Stimulated activated CD4-positive, alpha-beta T cell treated with anti-CD3 and anti-CD28 coated beads, Interleukin-1b, Interleukin-23, amount 100 ng/mL, for 24 hours (primary cell): Measurements from ENCODE around the gene DEGS2.
"Not testable (repeated sequence)": the region's sequence is repeated elsewhere in the genome, so short reads cannot be mapped to it uniquely, and the experiment has no call there.

Experiments used
- DNase-seq, 4 experiments: peaks; one replicate each; pipeline ENCODE4 v3.0.0-alpha.2; 2020; ENCODE audit warnings: low read depth in 4 of 4, low spot score in 1 of 4

Gene DEGS2

GRCh38 chr14:100180671-100181070, 21.2 kb upstream of the DEGS2 start:
- not testable (repeated sequence) for DNase-seq

DNA sequence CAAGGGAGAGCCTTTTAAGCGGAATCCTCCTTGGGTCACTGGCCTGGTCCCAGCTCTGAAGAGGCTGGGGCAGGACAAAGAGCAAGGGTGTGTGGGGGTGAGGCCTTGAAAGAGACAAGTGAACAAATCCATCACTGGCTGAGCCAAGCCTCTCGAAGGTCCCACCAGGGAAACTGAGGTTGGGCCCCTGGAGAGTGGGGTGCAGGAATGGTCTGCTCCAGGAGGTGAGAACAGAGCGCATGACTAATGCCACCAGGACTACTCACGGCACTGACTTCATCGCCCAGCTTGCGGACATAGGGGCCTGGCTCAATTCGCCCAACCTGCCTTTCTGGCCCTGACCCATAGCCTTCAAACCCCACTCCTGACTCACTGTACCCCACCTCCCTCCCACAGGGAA, 19.2 kb upstream of the DEGS2 start:
- no peak for DNase-seq

DNA sequence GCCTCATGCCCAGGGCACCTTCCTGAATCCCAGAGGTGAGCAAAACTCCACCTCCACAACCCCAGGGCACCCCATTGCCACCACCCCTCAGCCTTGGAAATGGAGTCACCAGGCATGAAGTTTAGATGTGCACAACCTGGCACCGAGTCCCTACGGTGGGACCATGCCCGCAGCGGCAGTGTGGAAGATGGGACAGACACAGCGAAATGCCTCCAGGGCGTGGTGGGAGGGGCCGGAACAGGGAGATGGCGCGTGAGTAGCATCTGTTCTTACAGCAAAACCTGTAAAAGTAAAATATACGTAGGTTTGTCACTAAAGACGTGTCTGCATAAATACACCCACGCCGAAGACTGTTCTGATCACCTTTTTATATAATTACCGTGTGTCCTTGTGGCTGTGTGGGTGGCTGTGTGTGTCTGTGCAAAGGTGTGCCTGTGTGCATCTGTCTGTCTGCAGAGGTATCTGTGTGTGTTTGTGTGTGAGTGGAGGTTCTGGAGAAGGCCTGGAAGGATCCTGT, 17.4 kb upstream of the DEGS2 start:
- no peak for DNase-seq

DNA sequence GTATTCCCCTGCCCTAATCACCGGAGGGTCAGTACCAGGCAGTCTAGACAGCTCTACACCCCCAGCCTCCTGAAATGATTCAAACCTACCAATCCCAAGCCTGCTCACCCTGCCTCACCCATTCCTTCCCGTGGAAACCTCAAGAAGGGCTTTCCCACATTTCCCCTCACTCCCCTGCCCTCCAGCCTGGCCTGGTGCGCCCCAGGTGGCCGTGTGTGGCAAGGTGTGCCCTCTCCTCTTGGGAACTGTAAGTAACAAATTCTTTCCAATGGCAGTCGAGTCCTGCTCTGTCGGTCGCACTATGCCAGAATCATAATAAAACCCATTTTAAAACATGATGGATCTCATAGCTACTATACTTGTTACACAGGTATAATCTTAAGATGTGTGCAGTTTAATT, 13.9 kb upstream of the DEGS2 start:
- no peak for DNase-seq

GRCh38 chr14:100172811-100173210, 13.4 kb upstream of the DEGS2 start:
- no peak for DNase-seq

DNA sequence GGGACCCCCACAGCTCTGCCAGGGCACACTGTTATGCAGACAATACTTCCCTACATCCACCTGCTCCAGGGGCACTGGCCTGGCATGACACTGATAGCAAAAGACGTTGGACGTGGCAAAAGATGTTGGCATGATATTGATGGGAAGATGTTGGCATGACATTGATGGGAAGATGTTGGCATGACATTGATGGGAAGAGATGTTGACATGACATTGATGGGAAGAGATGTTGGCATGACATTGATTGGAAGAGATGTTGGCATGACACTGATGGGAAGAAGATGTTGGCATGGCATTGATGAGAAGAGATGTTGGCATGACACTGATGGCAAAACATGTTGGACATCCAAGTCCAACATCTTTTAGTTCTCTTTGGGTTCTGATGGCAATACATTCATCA, 11.4 kb upstream of the DEGS2 start:
- DNase-seq = no peak

DNA sequence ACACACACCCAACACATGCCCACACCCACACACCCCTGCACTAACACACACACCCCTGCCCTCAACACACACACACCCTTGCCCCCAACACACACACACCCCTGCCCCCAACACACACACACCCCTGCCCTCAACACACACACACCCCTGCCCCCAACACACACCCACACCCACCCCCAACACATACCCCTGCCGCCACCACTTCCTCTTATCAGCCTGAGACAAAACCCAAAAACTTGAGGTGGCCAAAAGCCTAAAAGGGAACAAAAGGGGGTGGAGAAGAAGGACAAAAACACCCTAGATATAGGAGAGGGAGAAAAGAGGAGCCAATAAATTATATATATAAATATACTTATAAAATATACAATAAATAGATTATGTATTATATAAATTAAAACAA, 9.1 kb upstream of the DEGS2 start:
- DNase-seq = no peak

GRCh38 chr14:100165831-100166440, 6.5 kb upstream of the DEGS2 start:
- no peak for DNase-seq

DNA sequence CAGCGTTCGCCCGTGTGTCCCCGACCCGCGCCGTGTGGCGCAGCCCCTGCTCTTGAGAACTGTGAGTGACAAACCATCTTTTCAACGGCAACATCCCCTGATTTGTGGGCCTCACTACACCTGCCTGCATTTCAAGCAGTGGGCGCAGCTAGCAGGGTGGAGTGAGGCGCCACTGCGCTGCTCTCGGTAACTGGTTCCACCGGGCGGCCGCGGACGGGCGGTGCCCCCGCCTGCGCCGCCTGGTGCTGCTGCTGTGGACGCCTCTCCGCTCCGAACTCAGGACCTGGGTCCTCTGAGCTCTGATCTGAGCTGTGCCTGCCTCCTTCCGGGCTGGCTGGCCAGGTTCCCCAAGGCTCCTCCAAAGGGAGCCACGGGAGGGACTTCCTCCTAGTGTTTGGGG, 5.9 kb upstream of the DEGS2 start:
- DNase-seq = no peak

GRCh38 chr14:100160534-100160916, 1.1 kb upstream of the DEGS2 start:
- DNase-seq = no peak

- DNase-seq = no peak
Measured at GRCh38 chr14:100159865-100160533, 554 bp upstream of the DEGS2 start.

DNA sequence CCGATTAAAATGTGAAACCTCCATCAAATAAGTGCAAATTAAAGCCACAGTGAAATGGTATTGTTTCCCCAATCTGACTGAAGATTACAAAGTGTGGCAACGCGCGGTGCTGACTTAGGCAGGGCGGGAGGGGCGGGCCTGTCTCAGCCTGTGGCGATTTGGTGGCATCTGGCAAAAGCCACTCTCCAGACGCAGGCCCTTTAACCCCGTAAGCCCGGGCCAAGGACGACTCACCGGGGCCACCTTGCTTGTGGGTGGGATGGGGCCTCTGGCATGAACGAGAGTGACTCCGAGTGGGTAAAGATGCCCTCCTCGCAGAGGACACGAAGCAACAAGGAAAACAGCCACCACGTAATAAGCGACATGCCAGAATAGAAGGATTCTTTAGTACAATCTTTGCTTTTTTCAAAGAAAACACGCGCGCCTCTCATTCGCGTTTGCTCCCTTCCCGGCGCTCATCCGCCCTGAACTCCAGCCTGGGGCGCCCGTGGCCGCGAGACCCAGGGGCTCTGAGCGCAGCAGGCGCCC, 815 bp downstream of the DEGS2 start:
- no peak for DNase-seq

DNA sequence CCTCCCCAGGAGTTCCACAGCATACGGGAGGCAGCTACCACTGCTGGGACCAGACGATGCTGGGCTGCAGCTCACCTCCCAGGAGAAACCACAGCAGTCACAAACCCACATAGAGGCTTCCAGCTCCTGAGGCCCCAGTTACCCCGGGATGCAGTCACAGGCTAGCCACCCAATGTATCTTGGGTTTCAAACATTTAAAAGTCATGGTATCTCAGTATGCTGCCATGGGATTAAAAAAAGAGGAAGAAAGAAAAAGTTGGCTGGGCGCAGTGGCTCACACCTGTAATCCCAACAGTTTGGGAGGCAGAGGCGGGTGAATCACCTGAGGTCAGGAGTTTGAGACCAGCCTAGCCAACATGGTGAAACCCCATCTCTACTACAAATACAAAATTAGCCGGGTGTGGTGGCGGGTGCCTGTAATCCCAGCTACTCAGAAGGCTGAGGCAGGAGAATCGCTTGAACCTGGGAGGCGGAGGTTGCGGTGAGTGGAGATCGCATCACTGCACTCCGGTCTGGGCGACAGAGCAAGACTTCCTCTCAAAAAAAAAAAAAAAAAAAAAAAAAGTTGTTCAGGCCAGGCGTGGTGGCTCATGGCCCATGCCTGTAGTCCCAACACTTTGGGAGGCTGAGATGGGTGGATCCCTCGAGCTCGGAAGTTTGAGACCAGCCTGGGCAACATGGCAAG, 1.8 kb downstream of the DEGS2 start:
- DNase-seq = not testable (repeated sequence)

GRCh38 chr14:100156776-100157175, 2.7 kb downstream of the DEGS2 start:
- no peak for DNase-seq

GRCh38 chr14:100155756-100156616, 3.5 kb downstream of the DEGS2 start:
- no peak for DNase-seq

DNA sequence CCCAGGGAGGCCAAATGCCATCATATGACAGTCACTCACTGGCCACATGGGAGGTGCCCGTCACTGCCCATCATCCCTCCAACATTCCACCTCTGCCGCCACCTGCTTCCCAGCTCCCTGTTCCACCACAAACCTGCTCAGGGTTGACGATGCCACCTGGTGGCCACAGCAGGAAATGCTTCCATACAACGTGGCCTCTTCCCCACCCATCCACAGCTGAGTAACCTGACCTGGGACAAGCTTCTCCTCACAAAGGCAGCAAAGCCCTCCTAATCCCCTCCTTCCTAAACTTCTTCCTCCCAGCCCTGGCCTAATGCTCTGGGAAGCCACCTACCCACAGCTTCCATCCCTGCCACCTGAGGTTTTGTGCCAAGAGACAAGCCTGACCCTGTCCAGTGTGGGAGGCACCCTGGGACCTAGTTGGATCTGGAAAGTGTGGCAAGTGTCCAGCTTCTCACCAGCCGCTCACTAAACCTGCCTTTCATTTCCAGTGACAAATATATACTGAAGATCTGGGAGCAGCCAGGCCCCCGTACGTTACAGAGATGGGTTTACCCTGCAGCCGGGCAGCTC, 4.3 kb downstream of the DEGS2 start:
- no peak for DNase-seq

DNA sequence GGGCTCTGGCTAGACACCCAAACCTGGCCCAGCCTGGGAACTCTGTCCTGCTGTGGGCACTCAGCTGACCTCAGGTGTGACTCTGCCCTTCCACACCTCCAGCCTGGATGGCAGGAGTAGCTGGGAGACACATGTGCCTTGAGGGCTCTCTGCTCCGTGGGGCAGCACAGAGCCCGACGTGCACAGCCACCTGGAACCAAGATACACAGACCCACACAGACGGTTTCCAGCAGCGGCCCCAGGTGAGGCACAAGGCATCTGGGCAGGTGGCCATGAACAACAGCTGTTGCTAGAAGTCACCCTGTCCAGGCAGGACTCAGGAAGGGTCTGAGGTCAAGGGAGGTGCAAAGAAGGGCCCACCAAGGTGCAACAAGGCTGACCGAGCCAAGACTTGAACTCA, 5.9 kb downstream of the DEGS2 start:
- no peak for DNase-seq

DNA sequence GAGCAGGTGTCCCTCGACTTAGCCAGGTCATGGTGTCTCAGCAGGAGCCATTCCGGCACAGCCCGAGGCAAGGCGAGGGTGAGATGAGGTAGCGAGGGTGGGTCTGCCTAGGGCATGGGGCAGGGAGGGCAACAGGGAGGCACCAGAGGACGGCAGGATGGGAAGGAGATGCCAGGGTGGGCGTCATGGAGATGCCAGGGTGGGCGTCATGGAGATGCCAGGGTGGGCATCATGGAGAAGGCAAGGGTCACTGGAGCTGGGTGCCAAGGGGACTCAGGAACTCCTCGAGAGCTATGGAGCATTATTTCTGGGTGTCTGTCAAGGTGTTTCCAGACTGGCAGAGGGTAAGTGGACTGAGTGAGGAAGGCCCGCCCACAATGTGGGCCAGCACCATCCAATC, 7.4 kb downstream of the DEGS2 start:
- DNase-seq = no peak

GRCh38 chr14:100150932-100151587, 8.4 kb downstream of the DEGS2 start:
- DNase-seq = no peak

DNA sequence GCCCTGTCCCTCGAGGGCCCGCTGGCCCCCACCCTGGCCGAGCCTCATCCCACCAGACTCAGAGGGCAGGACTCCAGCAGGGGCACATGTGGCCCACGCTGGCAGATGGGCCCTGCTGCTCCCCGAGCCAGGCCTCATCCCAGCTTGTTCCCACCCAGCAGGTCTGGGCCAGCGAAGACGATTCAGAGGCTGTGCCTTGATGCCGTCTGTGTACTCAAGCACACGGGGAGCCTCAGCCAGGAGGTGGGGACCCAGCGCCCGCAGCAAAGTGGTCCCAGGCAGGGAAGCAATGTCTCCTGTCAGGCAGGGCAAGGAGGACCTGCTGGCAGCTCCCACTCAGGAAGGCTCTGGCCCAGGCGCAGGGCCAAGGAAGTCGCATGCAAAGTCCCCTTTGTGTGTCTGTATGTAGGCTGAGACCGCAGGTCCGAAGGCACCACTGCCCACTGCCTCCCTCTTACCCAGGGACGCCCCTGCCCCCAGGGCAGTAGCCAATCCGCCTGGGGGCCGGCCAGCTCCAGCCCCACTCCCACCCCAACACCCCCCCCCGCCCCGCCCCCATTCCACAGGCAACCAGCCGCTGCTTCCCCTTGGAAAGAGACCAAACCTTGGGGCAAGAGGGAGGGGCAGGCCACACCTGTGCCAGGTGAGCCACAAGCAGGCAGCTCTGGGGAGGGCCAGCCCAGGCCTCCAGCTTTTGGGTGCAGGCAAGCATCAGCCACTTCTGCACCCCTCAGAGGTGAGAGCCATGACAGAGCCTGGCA, 9.4 kb downstream of the DEGS2 start:
- no peak for DNase-seq
